Heart right ventricle (tissue), 16 donors: ENCODE data around the gene SLC26A3. TPM values are rescaled to one million over a fixed set of nuclear protein-coding genes. Genes with fewer than 3 reads are reported as not detected.

Experiments
- ATAC-seq, 8 donors: fragments of 200-7000 bp; cut with Tn5 transposase; one replicate each; pipeline ENCODE4 v1.9.1; 2020; ENCODE audit warnings: mild to moderate bottlenecking in 8 of 8, moderate library complexity in 8 of 8, moderate number of reproducible peaks in 1 of 8
- DNase-seq, 2 donors: peaks; one replicate each; pipeline ENCODE4 v3.0.0-alpha.2; 2020
- H3K27ac ChIP-seq, 10 donors: fragments of 200-600 bp; sonication (generic) in 2 of 10; one replicate each; pipeline versions ENCODE4 v1.5.0 to v1.8.0; 2020 to 2022; ENCODE audit warnings: mild to moderate bottlenecking in 3 of 10
- H3K27me3 ChIP-seq, 7 donors: fragments of 200-600 bp; one replicate each; pipeline ENCODE4 v1.8.0; 2021 to 2022; ENCODE audit warnings: mild to moderate bottlenecking in 2 of 7
- H3K36me3 ChIP-seq, 9 donors: fragments of 200-600 bp; sonication (generic) in 1 of 9; one replicate each; pipeline versions ENCODE4 v1.5.0 to v1.8.0; 2020 to 2022; ENCODE audit warnings: mild to moderate bottlenecking in 2 of 9
- H3K4me1 ChIP-seq, 9 donors: fragments of 200-600 bp; sonication (generic) in 1 of 9; one replicate each; pipeline versions ENCODE4 v1.5.0 to v1.8.0; 2020 to 2022; ENCODE audit warnings: mild to moderate bottlenecking in 4 of 9
- H3K4me3 ChIP-seq, 10 donors: fragments of 200-600 bp; sonication (generic) in 2 of 10; one replicate each; pipeline versions ENCODE4 v1.5.0 to v1.8.0; 2020 to 2022; ENCODE audit warnings: mild to moderate bottlenecking in 7 of 10, moderate library complexity in 2 of 10
- H3K9me3 ChIP-seq, 11 donors: fragments of 200-600 bp in 10 of 11; sonication (generic) in 2 of 11; one replicate each; pipeline versions ENCODE4 v1.5.0 to v1.8.0; 2013 to 2022; ENCODE audit warnings: mild to moderate bottlenecking in 2 of 11, control low read depth in 1 of 11, moderate library complexity in 1 of 11
- WGBS, 2 donors: extraction: QIAGEN DNeasy Blood & Tissue Kit; methylation state at CpG; one replicate each; pipeline ENCODE4 v1.1.7; 2013; ENCODE audit warnings: inconsistent platforms in 1 of 2; 5-methylcytosine and 5-hydroxymethylcytosine counted together
- intact Hi-C, 10 donors: fragments of 100-400 bp; cut with DNase I; formaldehyde crosslinking; loops; one replicate each; pipeline versions ENCODE4 v1.11.1 to v1.14.2; 2022
- polyA plus RNA-seq, 2 donors: library from polyadenylated mRNA; stranded (reverse); fragments of 200-250 nt; gene quantifications; one replicate each; pipeline ENCODE4 v1.2.3, GENCODE V29; 2013
- total RNA-seq, 10 donors: library from RNA; stranded (reverse); fragmentation: NEBNext Ultra II Directional in 3 of 10; extraction: Animal tissue kit (Norgen Biotek cat#: 25700) in 3 of 10; gene quantifications; one replicate each; pipeline versions ENCODE4 v1.2.1 to v1.2.4, GENCODE V29; 2021 to 2023
- TF ChIP-seq, protein P1 (sequence below), 9 donors: fragments of 200-600 bp; sonication (generic) in 2 of 9; IDR thresholded peaks; one replicate each; pipeline versions ENCODE4 v1.5.0 to v1.8.0; 2021 to 2022; ENCODE audit warnings: antibody characterized with exemption in 9 of 9, mild to moderate bottlenecking in 5 of 9, moderate library complexity in 1 of 9
- donor health status: Arrhythmogenic right ventricular cardiomyopathy.
- donor health status: ischemic (EF 13 %, LVEDD 7.1; RV severe dilation, severe dysfunction).
- donor health status: healthy with polysubstance abuse.
- donor health status: DM: no; HTN: yes; CAD: no.
- donor health status: DM: no; HTN: no; CAD: no.
- donor health status: ischemic (EF 25% LVEDD 6.9; RV normal size, moderate dysfunction).
- donor health status: ischemic (EF 25% LVEDD 5.7; RV mildly dilated, moderate dysfunction).
- donor health status: healthy.
- donor health status: DM: yes; HTN: yes; CAD: no.
- donor health status: Ischemic cardiomyopathy.
- donor health status: ischemic (EF 35%, LVEDD 5.7; RV mildly dilated, moderate dysfunction).
- donor health status: nonischemic (EF 11% LVEDD 7.7; RV severe dilation, severe dysfunction).
- donor health status: DM: yes; HTN: yes; CAD: no.
- donor health status: PGD.
- donor health status: ischemic (EF 29% LVEDD 5.4; RV normal size, mild dysfunction).
- donor health status: nonischemic (EF 23%, LVEDD 6.1; RV moderate dilation, normal function).

The SLC26A3 gene
- total and polyA plus RNA-seq, 12 donors = not detected

- H3K36me3 ChIP-seq = no peaks in the 10 kb centered on the region
- no peaks in the 10 kb centered on the region for H3K9me3 ChIP-seq
- DNase-seq = no peak
- no peak for ATAC-seq
- H3K4me3 ChIP-seq = no peak overlapping the region
- H3K27ac ChIP-seq = no peak overlapping the region
- H3K27me3 ChIP-seq = peaks cover 0 to 6% (median 0%) of the 10 kb centered on the region in 7 donors
- TF ChIP-seq, protein P1, sequence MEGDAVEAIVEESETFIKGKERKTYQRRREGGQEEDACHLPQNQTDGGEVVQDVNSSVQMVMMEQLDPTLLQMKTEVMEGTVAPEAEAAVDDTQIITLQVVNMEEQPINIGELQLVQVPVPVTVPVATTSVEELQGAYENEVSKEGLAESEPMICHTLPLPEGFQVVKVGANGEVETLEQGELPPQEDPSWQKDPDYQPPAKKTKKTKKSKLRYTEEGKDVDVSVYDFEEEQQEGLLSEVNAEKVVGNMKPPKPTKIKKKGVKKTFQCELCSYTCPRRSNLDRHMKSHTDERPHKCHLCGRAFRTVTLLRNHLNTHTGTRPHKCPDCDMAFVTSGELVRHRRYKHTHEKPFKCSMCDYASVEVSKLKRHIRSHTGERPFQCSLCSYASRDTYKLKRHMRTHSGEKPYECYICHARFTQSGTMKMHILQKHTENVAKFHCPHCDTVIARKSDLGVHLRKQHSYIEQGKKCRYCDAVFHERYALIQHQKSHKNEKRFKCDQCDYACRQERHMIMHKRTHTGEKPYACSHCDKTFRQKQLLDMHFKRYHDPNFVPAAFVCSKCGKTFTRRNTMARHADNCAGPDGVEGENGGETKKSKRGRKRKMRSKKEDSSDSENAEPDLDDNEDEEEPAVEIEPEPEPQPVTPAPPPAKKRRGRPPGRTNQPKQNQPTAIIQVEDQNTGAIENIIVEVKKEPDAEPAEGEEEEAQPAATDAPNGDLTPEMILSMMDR (IDR thresholded peaks at IDR 0.05) = no peak
- intact Hi-C loops = loop anchor here in 7 of 10 donors (5.0 to 10.0 kb wide), 7 partner anchors 108 to 528 kb away; partner anchors contain the start of gene BCAP29 (in 1 of the 7)
- WGBS, 2 donors = 93 to 98% methylated on average over 2 of the region's 2 CpGs
- H3K4me1 ChIP-seq = no peaks in the 10 kb centered on the region
These were observed 79.8 kb downstream of the SLC26A3 start for GRCh38 chr7:107723255-107723654.

DNA sequence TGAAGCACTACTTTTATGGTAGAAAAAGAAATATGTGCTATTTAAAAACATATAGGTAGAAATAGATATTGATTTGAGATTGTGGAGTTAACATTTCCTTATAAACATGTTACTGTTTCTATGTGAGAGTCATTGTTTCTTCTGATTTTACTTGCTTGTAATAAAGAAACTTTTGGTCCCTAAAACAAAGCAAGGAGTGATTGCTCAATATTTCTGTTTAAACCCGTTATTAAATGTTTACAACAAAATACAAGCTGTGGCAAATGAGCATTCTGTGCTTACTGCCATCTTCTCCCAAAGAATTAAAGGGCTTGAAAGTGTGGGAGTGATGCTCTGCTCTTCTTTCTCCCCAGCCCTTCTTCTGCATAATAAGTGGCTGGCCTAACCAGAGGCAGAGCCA is 81.7 kb downstream of the SLC26A3 start:
- TF ChIP-seq, protein P1 (IDR thresholded peaks at IDR 0.05) = no peak
- Histone ChIP-seq H3K27me3 (no peaks in the 10 kb centered on the region), H3K36me3 (no peaks in the 10 kb centered on the region), H3K27ac (no peak overlapping the region), H3K4me1 (no peaks in the 10 kb centered on the region), H3K9me3 (no peaks in the 10 kb centered on the region), H3K4me3 (no peak overlapping the region)
- DNase-seq (no peak), ATAC-seq (no peak)
- WGBS, 2 donors = 83 to 84% methylated on average over 1 of the region's 1 CpG
- intact Hi-C loops = loop anchor here in 7 of 10 donors (5.0 to 10.0 kb wide), 7 partner anchors 106 to 526 kb away; partner anchors contain the start of gene BCAP29 (in 1 of the 7)

- DNase-seq = no peak
- WGBS, 2 donors = 86 to 88% methylated on average over 4 of the region's 4 CpGs
- no peak overlapping the region for H3K27ac ChIP-seq
- H3K4me3 ChIP-seq = no peak overlapping the region
- TF ChIP-seq, protein P1 (IDR thresholded peaks at IDR 0.05) = no peak
- H3K27me3 ChIP-seq = no peaks in the 10 kb centered on the region
- intact Hi-C loops = no loop called here
- no peaks in the 10 kb centered on the region for H3K36me3 ChIP-seq
- no peak for ATAC-seq
- H3K9me3 ChIP-seq = no peaks in the 10 kb centered on the region
- no peaks in the 10 kb centered on the region for H3K4me1 ChIP-seq
These were observed 84.4 kb downstream of the SLC26A3 start for GRCh38 chr7:107718456-107719193.

- DNase-seq (no peak), ATAC-seq (no peak)
- no peaks in the 10 kb centered on the region for H3K27me3 ChIP-seq
- no peaks in the 10 kb centered on the region for H3K4me1 ChIP-seq
- intact Hi-C loops = no loop called here
- TF ChIP-seq, protein P1 (IDR thresholded peaks at IDR 0.05) = no peak
- no peaks in the 10 kb centered on the region for H3K9me3 ChIP-seq
- H3K36me3 ChIP-seq = peaks cover 0 to 7% (median 0%) of the 10 kb centered on the region in 9 donors
- H3K4me3 ChIP-seq = no peak overlapping the region
- WGBS, 2 donors = 88 to 92% methylated on average over 6 of the region's 6 CpGs
- no peak overlapping the region for H3K27ac ChIP-seq
These were observed 87.5 kb downstream of the SLC26A3 start for GRCh38 chr7:107715531-107715930.

Other genes with a start within 250 kb of the SLC26A3 start
- 10 to 100 TPM; 44.2 to 65.8 (median 53.0) TPM for gene COG5, start 239.3 kb downstream of the SLC26A3 start, total RNA-seq
- gene COG5, start 239.3 kb downstream of the SLC26A3 start, polyA plus RNA-seq = 10 to 100 TPM in 1 of 2 donors, 1 to 10 TPM in 1; 8.4 to 14.7 TPM
- gene DUS4L, start 239.3 kb downstream of the SLC26A3 start, total RNA-seq = 10 to 100 TPM in 2 of 10 donors, 1 to 10 TPM in 8; 6.6 to 10.6 (median 9.0) TPM
- gene DUS4L, start 239.3 kb downstream of the SLC26A3 start, polyA plus RNA-seq = 1 to 10 TPM; 3.0 to 5.7 TPM
- 100 to 1,000 TPM in 9 of 10 donors, 10 to 100 TPM in 1; 94.7 to 141 (median 118) TPM for gene BCAP29, start 223.0 kb downstream of the SLC26A3 start, total RNA-seq
- 100 to 1,000 TPM in 1 of 2 donors, 10 to 100 TPM in 1; 62.7 to 107 TPM for gene BCAP29, start 223.0 kb downstream of the SLC26A3 start, polyA plus RNA-seq
- 1 to 10 TPM in 2 of 10 donors, under 1 TPM in 8; 0.15 to 1.2 (median 0.72) TPM for gene SLC26A4, start 142.4 kb downstream of the SLC26A3 start, total RNA-seq
- under 1 TPM; 0.23 to 0.73 TPM for gene SLC26A4, start 142.4 kb downstream of the SLC26A3 start, polyA plus RNA-seq
- gene CBLL1, start 59.1 kb downstream of the SLC26A3 start, total RNA-seq = 10 to 100 TPM; 18.3 to 31.3 (median 23.1) TPM
- gene CBLL1, start 59.1 kb downstream of the SLC26A3 start, polyA plus RNA-seq = 1 to 10 TPM; 4.6 to 5.8 TPM
- gene DLD, start 88.0 kb upstream of the SLC26A3 start, total RNA-seq = 100 to 1,000 TPM; 257 to 402 (median 353) TPM
- 100 to 1,000 TPM in 1 of 2 donors, 10 to 100 TPM in 1; 41.6 to 114 TPM for gene DLD, start 88.0 kb upstream of the SLC26A3 start, polyA plus RNA-seq
- 10 to 100 TPM; 33.3 to 84.8 (median 52.7) TPM for gene LAMB1, start 199.9 kb upstream of the SLC26A3 start, total RNA-seq
- gene LAMB1, start 199.9 kb upstream of the SLC26A3 start, polyA plus RNA-seq = 100 to 1,000 TPM in 1 of 2 donors, 10 to 100 TPM in 1; 84.0 to 145 TPM